Measurements from ENCODE around the gene FMN1.
"Not testable (repeated sequence)": the region's sequence is repeated elsewhere in the genome, so short reads cannot be mapped to it uniquely, and the experiment has no call there.

Gene FMN1

DNA sequence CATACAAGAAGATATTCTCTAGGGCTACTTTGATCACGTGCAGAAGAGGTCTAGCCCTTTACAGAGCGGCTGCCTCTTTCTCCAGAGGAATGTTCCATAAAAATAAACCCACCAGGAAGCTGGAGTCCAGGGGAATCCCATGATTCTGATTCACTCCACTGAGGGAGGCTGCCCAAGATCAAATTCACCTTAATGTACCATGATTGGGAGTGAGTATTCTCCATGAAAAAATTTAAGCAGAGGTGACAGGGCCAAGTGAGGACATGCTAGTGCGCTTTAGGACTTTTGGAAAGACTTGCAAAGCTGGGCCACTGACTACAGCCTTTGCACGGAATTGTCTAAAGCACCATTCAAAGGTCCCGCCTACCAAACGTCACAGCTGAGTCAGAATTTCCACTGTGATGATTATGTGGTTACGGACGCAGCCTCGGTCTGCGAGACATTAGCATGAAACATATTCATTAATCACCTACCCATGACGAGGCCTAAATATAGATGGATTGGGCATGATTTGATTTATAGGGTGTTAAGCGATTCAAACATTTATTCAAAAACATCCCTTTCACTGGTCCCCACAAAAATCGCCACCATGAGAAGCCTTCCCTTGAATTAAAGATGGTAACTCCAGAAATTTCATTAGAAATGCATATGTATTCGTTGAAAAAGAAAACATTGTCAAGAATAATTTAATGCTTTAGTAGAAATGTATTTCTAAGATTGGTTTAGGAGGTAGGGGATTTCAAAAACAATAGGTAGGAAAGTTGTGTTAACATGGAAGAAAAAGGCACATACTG lies 324.1 kb downstream of the FMN1 start:
- DNase-seq (ENCODE audit: low read depth in 2 of 3, low spot score in 2 of 3), result no peak

DNA sequence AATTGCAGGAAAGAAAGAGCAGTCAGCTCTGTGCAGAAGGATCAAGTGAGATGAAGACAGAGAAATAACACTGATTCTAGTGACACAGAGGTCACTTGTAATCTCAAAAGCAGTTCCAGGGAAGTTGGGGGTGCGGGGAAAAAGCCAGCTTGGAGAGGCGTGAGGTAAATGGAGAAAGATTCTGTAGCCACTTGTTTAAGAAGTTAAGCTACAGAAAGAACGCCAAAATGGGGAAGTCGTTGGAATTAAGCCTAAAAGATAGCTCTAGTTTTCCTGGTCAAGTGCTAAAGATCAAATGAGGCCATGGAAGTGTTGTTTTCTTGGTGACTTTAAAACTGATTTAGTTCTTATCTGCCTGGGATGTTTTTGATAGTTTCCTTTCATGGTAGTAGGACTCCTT lies 324.7 kb downstream of the FMN1 start:
- DNase-seq (ENCODE audit: low read depth in 2 of 3, low spot score in 2 of 3), result no peak

DNA sequence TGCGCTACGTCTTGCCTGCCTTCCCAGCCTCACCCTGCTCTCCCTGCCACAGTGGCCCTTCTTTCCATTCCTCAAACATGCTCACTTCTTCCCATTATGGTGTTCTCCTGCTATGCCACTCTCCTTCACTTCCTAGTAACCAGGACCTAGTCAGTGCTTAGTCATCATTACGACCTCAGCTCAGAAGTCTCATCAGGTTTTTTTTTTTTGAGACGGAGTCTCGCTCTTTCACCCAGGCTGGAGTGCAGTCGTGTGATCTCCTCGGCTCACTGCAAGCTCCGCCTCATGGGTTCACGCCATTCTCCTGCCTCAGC lies 327.2 kb downstream of the FMN1 start:
- DNase-seq (ENCODE audit: low read depth in 2 of 3, low spot score in 2 of 3), result no peak

DNA sequence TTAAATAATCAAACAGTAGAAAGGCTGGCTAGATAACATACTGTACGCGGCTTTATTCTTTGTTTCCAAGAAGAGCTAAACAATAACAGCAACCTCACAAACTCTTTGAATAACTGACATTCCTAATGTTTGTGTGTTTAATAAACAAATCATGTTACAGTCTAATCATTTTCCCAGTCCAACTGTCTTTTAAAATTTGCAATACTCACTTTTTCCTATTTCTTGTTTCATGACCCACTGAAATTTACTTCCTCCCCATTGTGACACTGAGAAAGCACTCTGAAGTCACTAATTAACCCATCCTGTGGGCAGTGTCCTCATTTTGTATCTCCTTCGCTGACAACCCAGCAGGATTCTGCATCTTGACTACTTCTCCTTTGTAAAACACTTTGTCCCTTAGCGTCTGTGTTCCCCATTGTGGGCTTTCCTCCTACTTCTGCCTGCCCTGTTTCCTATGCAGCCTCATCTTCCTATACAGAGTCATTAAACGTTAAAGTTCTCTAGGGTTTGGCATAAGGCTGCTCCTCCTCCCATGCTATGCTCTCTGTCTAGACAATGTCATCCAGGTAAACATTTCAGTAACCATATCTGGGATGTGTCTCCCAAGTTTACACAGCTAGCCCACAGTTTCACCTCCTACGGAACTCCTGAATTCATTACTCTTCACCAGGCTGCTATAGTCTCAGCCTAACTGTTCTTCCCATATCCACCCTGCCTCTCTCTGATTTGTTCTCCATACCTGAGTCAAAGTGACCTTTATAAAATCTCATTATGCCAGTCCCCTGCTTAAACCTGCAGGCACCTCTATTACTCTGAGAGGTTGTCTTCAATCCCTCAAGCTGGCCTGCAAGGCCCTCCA lies 327.8 kb downstream of the FMN1 start:
- no peak for DNase-seq (ENCODE audit: low read depth in 2 of 3, low spot score in 2 of 3)

DNA sequence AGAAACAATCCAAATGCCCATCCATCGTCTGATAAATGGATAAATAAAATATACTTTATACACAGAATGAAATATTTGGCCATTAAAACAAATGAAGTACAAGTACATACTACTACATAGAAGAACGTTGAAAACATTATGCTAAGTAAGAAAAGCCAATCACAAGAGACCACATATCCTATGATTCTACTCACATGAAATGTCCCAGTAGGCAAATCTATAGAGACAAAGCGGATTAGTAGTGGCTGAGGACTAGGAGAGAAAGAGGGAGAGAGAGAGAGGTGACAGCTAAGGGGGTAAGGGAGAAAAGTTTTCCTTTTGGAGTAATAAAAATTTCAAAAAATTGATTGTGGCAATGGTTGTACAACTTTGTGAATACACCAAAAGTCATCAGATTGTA lies 329.7 kb downstream of the FMN1 start:
- no peak for DNase-seq (ENCODE audit: low read depth in 2 of 3, low spot score in 2 of 3)

DNA sequence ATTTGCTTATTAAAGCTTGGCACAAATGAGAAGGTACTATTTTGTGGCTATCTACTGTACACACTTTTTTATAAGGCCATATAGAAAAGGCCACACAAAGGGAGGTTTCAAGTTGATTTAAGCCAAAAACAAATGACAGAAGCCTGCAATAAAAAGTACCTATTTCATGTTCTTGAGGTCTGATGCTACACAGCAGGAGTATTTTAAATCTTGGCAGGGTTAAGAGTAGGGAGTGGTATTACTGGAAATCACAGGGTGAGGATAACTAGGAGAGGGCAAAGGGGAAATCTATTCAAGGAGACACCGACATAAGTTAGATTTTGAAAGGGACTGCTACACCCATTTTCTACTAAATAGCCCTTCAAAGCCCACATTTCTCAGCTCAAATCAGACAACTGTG lies 330.5 kb downstream of the FMN1 start:
- no peak for DNase-seq (ENCODE audit: low read depth in 2 of 3, low spot score in 2 of 3)

DNA sequence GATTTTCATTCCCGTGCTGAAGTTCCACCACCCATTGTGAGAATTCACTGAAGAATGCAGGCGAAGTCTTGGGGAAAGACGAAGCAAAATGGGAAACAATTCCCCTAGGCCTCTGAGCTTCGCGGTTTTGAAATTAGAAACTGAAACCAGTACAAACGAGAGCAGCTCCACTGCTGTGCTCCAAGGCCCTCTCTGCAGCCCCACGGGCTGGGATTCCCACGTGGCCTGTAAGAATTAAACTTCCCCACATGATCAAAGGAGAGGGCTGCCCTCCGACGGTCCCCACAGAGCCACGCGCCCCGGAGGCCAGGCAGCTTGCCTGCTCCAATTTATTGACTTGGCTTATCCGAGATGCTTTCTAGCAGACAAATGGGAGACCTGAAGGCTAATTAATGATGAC lies 332.8 kb downstream of the FMN1 start:
- no peak for DNase-seq (ENCODE audit: low read depth in 2 of 3, low spot score in 2 of 3)

DNA sequence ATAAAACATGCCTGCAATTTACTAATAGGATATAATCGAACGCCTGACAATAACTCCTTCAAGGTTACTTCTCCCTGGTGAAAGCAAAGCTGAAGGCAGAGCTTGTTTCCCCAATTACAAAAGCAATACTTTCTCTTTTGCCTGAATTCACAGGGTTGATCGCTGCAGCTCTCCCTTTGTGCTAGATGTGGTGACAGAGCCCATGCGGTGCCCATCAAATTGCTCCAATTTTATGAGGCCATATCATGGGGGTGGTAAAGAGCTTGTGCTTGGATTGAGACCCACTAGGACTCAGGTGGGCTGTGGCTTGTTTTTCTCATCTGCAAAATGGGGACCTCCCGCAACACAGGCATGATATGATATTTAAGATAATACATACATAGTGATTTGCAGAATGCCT lies 333.3 kb downstream of the FMN1 start:
- DNase-seq (ENCODE audit: low read depth in 2 of 3, low spot score in 2 of 3), result no peak

DNA sequence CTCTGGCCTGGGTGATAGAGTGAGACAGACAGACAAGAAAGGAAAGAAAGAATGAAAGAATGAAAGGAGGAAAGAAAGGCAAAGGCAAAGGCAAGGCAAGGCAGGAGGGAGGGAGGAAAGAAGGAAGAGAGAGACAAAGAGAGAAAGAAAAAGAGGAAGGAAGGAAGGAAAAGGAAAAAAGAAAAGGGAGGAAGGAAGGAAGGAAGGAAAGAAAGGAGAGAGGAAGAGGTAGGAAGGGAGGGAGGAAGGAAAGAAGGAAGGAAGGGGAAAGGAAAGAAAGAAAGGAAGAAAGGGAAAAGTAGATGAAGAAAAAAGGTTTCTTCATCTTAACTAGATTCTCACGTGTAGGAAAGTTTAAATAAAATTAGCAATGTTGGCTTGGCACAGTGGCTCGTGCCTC lies 334.5 kb downstream of the FMN1 start:
- no peak for DNase-seq (ENCODE audit: low read depth in 2 of 3, low spot score in 2 of 3)

DNA sequence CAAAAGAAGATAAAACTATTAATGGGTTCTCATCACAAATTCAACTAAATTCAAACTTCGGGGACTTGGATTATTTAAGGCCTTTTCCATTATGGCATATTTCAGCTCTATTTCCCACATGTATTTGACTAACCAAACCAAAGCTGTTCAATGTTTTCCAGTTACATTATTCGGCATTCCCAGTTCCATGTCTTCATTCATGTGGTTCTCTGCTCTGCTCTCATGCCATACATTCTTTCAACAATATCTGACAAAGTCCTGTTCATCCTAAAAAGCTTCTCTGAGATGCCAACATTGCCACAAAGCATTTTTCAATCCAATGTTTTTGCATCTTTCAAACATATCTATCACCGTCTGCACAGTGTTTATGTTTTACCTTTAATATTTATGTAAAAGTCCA lies 335.3 kb downstream of the FMN1 start:
- no peak for DNase-seq (ENCODE audit: low read depth in 2 of 3, low spot score in 2 of 3)

DNA sequence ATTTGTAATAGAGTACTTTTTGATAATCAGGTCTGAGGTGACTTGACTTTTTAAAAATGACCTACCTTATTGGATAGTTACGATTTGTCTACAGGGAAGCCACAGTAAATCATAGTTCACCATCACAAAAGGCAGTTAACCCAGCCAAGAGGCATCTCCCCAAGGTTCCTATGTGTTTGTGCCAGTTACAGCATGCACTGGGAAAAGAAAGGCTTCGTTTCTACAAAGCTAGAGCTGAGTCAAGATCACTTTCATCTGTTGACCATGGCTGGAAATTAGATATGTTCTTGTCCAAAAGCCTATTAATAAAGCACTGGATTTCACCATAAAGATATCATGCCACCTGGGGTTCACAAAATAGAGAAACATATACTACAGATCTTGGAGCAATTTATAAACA lies 336.8 kb downstream of the FMN1 start:
- no peak for DNase-seq (ENCODE audit: low read depth in 2 of 3, low spot score in 2 of 3)

DNA sequence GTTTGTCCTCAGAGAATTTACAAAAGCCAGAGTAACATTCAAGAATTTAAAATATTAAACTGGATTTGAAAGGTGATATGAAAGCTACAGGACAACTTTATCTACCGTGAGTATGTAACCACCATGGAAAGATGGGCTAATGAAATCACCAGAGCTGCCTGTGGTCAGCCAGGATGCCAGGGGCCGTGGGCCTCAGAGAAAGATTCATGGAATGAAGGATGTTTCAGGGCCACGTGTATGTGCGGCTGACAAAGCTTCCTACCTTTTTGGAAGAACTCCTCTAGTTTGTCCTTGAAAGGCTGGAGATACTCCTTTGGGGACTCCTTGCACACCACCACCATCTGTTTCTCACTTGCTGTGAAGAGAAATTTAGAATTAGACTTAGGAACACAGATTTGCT lies 337.8 kb downstream of the FMN1 start:
- DNase-seq (ENCODE audit: low read depth in 2 of 3, low spot score in 2 of 3), result no peak

DNA sequence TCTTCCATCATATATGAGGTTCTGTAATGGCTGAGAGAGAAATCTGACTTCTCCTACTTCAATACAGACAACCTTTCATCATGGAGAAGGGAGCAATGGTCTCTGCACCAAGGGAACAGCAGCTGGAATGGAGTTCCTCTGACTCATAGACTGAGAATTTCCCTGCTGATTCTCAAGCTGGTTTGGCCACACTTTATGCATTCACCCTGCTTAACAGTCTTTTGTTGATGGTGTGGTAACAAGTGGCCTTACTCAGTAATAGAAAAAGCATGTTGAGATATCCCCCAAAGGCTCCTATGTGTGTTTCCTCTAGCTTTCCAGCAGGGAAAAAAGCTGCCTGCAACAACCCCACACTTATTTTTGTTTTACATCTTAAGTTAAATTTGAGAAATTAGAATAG lies 338.6 kb downstream of the FMN1 start:
- no peak for DNase-seq (ENCODE audit: low read depth in 2 of 3, low spot score in 2 of 3)

DNA sequence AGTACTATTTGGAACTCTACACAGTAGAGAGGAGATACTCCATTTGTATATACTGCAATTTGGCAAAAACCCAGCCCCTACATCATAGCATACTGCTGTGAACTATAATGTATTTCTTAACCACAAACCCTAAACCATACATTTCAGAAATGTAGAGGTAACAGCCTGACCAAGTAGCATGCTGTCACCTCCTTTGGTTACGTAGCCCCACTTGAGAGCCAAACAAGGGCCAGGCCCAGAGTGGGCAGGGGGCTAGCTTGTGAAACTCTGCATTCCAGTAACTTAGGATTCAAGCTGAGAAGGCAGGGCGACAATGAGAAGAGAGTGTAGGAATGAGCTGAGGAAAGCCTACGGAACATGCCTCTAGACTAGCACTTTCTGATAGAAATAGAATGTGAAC lies 340.9 kb downstream of the FMN1 start:
- no peak for DNase-seq (ENCODE audit: low read depth in 2 of 3, low spot score in 2 of 3)

DNA sequence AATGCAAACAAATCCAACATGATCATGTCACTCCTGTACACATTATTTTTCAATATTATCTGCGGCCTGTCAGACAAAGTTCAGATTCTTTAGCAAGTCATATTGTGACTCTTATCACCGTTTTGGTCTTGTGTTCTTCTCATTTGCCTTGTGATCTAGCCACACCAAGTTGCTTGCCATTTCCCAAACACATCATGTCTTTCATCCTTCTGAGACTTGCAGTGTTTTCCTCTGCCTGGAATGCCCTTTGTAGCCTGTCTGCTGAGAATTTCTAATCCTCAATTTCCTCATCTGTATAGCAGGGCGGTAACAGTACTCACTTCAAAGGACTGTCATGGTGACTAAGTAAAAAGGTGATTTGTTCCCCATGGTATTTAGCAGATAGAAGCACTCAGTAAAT lies 341.7 kb downstream of the FMN1 start:
- no peak for DNase-seq (ENCODE audit: low read depth in 2 of 3, low spot score in 2 of 3)

DNA sequence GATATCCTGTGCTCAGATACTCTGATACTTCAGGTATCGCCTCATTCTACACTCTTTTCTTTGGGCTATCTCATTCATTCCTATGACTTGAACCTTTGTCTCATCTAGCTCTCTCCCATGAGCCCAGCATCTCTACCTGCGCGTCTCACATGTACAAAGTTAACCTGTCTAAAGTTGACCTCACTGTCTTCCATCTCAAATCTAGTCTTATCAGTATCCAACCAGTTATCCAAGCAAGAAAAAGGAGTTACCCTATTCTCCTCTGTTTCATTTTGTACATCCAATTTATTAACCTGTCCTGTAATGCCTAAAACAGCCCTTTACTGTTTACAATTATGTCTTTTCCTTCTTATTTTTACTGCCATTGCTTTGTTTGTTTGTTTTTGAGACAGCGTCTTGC lies 342.5 kb downstream of the FMN1 start:
- DNase-seq (ENCODE audit: low read depth in 2 of 3, low spot score in 2 of 3), result no peak

DNA sequence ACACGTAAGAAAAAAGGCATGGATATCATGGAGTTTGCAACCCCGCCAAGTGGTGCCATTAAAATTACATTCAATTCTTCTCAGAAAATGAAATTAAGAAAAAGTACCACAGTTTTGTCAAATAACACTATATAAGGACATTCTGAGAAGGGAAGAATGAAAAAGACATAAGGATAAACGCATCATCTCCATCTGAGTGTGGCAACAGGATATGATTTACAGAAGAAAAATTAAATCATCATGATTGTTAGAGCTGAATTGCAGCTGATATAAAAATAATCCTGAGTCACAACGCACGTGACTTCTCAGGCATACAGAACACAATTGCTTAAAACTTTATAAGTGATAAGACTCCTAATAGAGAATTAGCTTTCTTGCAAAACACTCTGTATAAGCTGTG lies 342.9 kb downstream of the FMN1 start:
- DNase-seq (ENCODE audit: low read depth in 2 of 3, low spot score in 2 of 3), result no peak

DNA sequence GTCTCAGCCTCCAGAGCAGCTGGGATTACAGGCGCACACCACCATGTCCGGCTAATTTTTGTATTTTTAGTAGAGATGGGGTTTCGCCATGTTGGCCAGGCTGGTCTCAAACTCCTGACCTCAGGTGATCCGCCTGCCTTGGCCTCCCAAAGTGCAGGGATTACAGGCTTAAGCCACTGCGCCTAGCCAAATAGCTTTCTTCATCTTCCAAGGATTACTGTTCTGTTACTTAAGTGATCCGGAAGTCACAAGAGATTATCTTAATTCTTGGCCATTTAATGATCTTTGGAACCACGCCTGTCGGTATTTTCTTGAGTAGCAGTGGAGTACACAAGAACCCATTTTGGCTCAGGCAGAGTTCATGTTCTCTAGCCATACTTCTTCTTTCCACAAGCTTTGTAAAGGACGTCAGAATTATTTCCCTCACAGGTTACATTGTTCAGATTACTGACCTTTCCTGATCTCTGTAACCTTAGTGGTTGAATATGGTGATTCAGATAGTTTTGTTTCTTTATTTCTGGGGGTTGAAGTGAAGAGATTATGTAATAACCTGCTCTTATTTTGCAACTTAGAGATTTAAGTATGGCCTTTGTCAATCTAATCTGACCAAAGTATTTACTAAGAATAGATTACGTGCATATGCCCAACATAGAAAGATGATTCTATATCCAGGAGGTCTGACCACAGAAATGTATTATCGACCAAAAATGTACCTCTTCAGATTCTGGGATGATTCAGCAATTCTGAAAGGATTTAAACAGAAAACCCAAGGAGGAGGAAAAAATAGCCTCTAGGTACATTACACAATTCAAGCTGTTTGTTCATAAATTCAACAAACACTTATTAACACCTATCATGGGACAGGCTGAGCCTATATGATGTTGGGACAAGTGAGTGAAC lies 344.5 kb downstream of the FMN1 start:
- DNase-seq (ENCODE audit: low read depth in 2 of 3, low spot score in 2 of 3), result no peak

DNA sequence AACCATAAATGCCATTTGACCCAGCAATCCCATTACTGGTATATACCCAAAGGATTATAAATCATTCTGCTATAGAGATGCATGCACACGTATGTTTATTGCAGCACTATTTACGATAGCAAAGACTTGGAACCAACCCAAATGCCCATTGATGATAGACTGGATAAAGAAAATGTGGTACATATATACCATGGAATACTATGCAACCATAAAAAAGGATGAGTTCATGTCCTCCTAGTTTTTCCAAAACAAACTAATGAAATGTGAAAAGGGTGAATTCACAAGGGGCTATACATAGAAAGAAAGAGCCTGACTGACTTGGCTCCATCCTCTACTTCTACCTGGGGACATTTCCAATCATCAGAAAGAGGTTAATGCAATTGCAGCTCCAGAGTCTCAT lies 347.8 kb downstream of the FMN1 start:
- DNase-seq (ENCODE audit: low read depth in 2 of 3, low spot score in 2 of 3), result not testable (repeated sequence)

DNA sequence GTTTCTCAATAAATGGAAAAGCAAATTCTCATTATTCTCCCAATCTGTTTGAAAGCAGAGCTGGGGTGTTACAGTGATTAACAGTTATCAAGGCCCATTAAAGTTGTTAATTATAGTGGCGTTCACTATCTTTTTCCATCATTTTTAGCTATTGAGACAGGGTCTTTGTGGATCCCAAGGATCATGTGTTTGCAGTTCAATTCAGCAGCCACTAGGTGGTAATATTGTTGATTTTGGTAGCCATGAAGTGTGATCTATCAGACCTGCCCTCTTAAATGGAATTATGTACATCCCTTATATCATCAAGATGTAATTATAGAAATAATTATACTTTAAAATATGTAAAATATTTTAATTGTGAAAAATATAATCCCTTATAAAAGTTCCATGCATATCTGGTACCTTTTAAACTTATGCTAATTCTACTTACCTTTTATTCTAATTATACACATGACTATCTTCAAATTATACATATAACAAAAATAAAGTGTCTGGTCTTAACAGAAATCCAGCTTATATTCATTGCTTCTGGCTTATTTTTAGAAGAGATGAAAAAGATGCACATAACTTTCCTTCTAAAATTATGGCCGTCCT lies 350.3 kb downstream of the FMN1 start:
- DNase-seq (ENCODE audit: low read depth in 2 of 3, low spot score in 2 of 3), result no peak

DNA sequence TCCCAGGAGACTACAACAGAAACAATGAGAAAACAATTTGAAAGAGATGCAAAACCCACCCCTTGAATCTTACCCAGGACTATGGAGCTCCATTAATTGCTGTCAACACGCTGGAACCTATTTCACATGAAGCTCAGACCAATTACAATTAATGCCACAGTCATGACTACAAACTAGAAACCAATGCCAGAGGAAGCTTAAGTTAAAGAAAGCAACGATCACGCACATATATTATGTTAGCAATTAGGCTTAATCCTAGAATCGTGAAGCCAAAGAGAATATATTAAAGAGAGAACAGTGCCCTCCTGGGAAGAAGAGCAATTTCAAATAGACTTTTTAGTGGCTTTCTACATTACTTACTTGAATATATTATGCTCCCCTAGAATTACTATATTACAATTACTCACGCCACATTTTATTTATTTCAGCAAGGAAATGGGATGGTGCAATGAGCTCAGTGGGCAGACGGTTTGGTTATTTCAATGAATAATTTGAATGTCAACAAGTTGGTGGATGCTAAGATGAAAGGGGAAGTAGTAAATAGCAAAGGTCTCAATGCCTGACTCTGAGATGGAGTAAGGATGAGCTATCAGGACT lies 351.2 kb downstream of the FMN1 start:
- no peak for DNase-seq (ENCODE audit: low read depth in 2 of 3, low spot score in 2 of 3)

Measured in activated CD8-positive, alpha-beta memory T cell treated with anti-CD3 and anti-CD28 coated beads for 48 hours (primary cell).